ENCODE data around the gene CASK. TPM values are rescaled to one million over a fixed set of nuclear protein-coding genes. Genes with fewer than 3 reads are reported as not detected.

Gene CASK
- total and polyA plus RNA-seq, 2 of the 13 experiments (the other 11 are each of a cell fraction or from before 2014, with no cell fraction given), result 14.5 to 16.0 TPM

DNA sequence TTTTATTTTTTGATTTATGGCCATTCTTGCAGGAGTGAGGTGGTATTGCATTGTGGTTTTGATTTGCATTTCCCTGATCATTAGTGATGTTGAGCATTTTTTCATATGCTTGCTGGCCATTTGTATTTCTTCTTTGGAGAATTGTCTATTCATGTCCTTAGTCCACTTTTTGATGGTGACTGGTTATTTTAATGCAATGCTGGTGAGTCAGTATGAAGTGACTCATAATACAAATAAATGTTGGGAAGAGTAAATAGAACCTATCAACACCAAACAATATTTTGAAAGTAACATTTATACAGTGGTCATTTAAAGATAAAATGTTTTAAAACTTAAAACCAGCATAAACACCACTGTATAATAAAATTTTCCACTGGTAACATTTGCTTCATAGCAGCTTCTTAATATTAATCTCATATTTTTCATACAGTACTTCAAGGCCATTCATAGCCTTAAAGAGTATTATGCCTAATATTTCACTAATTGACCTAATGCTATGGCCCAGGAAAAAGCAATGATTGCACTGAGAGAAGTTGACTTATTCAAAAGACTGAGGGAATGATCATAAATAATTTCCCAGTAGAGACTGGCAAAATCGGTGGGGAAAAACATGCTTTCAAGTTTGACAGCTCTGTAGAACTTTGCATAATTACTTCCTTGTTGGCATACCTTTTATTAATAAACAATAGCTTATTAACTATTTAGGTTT is 33.9 kb downstream of the CASK start:
- in situ Hi-C loops (cut with HindIII; ENCODE audit: extremely low pct_ligation_motif_present, low pct_unique_long_range_greater_than_20kb), result no loop called here
- 69% methylated on average over 1 of the region's 1 CpG for WGBS (ENCODE audit: low lambda C conversion rate)
- no TSS peak for BruUV-seq (replicated peaks)
- H3K27ac ChIP-seq (ENCODE audit: extremely low read length, insufficient read depth, low read length), result no peak overlapping the region
- no peaks in the 10 kb centered on the region for H3K27me3 ChIP-seq (ENCODE audit: control insufficient read depth in 1 of 2, insufficient read depth in 2 of 2, low read length in 2 of 2)
- no peaks in the 10 kb centered on the region for H4K20me1 ChIP-seq (ENCODE audit: insufficient read depth, low read length)
- no peaks in the 10 kb centered on the region for H3K9me3 ChIP-seq (ENCODE audit: low read length)
- peak; percentile 44 for DNase-seq (ENCODE audit: low spot score)
- TF ChIP-seq, protein P1, sequence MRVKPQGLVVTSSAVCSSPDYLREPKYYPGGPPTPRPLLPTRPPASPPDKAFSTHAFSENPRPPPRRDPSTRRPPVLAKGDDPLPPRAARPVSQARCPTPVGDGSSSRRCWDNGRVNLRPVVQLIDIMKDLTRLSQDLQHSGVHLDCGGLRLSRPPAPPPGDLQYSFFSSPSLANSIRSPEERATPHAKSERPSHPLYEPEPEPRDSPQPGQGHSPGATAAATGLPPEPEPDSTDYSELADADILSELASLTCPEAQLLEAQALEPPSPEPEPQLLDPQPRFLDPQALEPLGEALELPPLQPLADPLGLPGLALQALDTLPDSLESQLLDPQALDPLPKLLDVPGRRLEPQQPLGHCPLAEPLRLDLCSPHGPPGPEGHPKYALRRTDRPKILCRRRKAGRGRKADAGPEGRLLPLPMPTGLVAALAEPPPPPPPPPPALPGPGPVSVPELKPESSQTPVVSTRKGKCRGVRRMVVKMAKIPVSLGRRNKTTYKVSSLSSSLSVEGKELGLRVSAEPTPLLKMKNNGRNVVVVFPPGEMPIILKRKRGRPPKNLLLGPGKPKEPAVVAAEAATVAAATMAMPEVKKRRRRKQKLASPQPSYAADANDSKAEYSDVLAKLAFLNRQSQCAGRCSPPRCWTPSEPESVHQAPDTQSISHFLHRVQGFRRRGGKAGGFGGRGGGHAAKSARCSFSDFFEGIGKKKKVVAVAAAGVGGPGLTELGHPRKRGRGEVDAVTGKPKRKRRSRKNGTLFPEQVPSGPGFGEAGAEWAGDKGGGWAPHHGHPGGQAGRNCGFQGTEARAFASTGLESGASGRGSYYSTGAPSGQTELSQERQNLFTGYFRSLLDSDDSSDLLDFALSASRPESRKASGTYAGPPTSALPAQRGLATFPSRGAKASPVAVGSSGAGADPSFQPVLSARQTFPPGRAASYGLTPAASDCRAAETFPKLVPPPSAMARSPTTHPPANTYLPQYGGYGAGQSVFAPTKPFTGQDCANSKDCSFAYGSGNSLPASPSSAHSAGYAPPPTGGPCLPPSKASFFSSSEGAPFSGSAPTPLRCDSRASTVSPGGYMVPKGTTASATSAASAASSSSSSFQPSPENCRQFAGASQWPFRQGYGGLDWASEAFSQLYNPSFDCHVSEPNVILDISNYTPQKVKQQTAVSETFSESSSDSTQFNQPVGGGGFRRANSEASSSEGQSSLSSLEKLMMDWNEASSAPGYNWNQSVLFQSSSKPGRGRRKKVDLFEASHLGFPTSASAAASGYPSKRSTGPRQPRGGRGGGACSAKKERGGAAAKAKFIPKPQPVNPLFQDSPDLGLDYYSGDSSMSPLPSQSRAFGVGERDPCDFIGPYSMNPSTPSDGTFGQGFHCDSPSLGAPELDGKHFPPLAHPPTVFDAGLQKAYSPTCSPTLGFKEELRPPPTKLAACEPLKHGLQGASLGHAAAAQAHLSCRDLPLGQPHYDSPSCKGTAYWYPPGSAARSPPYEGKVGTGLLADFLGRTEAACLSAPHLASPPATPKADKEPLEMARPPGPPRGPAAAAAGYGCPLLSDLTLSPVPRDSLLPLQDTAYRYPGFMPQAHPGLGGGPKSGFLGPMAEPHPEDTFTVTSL (CRISPR knock-in tag; IDR thresholded peaks at IDR 0.05; ENCODE audit: borderline replicate concordance), result peak; percentile 27; the same call in 1 of the 2 replicates
- TF ChIP-seq ZBTB7A (CRISPR knock-in tag; IDR thresholded peaks at IDR 0.05) (no peak), ZSCAN12 (CRISPR knock-in tag; IDR thresholded peaks at IDR 0.05) (no peak), FOXA3 (CRISPR knock-in tag; IDR thresholded peaks at IDR 0.05) (0 out of 2 replicates have a peak, but pooled peaks have one; percentile 22)
- intact Hi-C loops (cut with micrococcal nuclease; ENCODE audit: unreplicated experiment), result no loop called here
- ChIA-PET CTCF (ENCODE audit: low intra/inter-chr PET ratio, low total read pairs) (no interaction called here), POLR2A (no interaction called here)
- H2AFZ ChIP-seq (ENCODE audit: low read length), result no peak overlapping the region
- H3K4me3 ChIP-seq (replicated peaks in 1 of 3; ENCODE audit: insufficient read depth in 1 of 3, low read depth in 2 of 3, low read length in 3 of 3), result no peak overlapping the region
- H3K9ac ChIP-seq (ENCODE audit: insufficient read depth, low read depth, low read length), result no peak overlapping the region
- FAIRE-seq, result no peak
- ATAC-seq, result peak; percentile 35; the same call in 1 of the 3 replicates
- H3K4me1 ChIP-seq (ENCODE audit: insufficient read depth, low read length), result peaks cover 16% of the 10 kb centered on the region; the same call in 1 of the 2 replicates
- peaks cover 9% of the 10 kb centered on the region for H3K79me2 ChIP-seq (ENCODE audit: insufficient read depth, low read length)
- H3K4me2 ChIP-seq (ENCODE audit: low read depth, low read length), result no peak overlapping the region
- no peaks in the 10 kb centered on the region for H3K36me3 ChIP-seq (replicated peaks in 1 of 2; ENCODE audit: control insufficient read depth in 1 of 2, insufficient read depth in 2 of 2, low read length in 2 of 2)

Data from HepG2 (cell line).